C1 segment of cervical spinal cord (tissue), 14 donors: ENCODE data around the gene ANKRD12.
"Not testable (repeated sequence)": the region's sequence is repeated elsewhere in the genome, so short reads cannot be mapped to it uniquely, and the experiment has no call there.

ENCODE experiments used
- DNase-seq, 14 donors: peaks; one replicate each; lab custom pipeline; 2025; lab: John Stamatoyannopoulos, UW

ANKRD12 gene

DNA sequence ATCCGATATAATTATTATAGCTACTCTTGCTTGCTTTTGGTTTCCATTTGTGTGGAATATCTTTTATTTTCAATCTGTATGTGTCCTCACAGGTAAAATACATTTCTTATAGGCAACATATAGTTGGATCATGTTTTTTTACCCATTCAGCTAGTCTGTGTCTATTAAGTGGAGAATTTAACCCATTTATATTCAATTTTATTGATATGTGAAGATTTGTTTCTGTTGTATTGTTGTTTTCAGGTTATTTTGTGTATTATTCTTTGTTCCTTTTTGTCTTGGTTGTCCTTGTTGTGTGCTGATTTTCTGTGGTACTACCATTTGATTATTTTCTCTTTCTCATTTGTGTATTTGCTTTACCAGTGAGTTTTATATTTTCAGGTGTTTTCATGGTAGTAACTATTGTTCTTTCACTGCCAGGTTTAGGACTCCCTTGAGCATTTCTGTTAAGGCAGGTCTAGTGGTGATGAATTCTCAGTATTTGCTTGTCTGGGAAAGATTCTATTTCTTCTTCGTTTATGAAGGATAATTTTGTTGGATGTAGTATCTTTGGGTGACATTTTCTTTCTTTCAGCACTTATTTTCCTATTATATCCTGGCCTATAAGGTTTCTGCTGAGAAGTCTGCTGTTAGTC, 95.4 kb downstream of the ANKRD12 start:
- no peak for DNase-seq

- DNase-seq = no peak
These were observed 96.4 kb downstream of the ANKRD12 start for GRCh38 chr18:9232977-9233376.

DNA sequence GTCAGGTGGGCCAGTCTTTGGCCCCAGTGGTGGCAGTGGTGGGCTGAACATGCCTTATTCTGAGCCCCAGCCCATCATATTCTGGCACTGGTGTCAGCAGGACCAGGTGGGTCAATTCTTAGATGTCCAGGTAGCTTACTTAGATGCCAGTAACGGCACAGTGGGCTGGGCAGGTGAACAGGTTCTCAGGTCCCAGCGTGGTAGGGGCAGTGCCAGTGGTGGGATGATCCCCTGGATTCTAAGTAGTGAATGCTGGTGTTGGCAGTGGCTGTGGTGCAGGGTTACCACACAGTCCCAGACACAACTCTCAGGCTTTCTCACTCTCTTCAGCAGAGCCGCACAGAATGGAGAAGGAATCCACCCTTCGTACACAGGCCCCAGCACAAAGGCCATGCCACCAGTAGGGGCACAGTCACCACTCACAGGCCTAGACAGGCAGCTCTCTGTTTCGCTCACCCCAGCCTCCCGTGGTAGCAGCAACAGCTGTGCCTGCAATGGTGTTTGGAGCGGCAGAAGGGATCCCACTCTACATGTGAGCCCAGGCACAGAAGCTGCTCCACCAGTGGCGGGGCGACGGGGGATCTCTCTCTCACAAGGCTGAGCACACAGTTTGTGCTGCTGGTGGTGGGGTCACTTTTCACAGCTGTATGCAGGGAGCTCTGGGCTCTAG, 97.3 kb downstream of the ANKRD12 start:
- peak in 3 of 14 donors; percentile 2 to 8 (median 7) for DNase-seq

GRCh38 chr18:9234528-9234927, 97.9 kb downstream of the ANKRD12 start:
- no peak for DNase-seq

- DNase-seq = no peak
These were observed 101.4 kb downstream of the ANKRD12 start for GRCh38 chr18:9237981-9238380.

GRCh38 chr18:9239720-9240119, 103.1 kb downstream of the ANKRD12 start:
- no peak for DNase-seq

DNA sequence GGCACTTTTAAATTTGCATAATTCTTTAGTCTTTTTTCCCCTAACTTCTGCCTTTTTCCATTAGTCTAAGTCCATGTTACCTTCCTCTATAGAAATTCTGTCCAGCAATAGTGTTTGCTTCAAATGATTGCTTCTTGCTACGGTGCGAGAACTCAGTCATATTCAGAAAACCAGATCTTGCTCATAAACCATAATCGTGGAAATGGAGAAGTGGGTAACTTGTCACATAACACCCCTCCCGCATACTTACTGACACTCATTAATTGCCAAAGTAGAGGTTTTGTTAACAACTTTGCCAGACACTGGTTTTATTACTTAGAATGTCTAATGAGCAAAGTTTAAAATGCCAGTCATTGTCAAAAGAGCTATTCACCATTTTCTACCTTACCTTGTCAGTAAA, 103.7 kb downstream of the ANKRD12 start:
- no peak for DNase-seq

DNA sequence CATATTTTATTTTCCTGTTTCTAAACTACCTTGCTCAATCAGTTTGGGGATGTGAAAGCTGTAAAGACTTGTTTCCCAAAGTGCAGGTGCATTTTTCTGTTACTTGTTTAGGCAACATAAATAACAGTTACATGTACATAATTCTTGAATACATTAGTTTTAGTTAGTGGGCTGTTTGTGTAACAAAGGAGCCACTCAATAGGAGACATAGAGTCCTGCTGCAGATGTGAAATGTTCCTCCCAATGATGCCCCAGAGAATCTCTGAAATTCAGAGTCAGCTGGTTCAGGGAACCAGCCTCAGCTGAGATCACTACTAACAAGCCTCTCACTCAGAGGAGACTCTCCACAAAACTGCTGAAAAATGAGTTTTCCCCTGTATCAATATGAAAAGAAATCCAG, 106.4 kb downstream of the ANKRD12 start:
- DNase-seq = peak in 1 of 14 donors; percentile 10

DNA sequence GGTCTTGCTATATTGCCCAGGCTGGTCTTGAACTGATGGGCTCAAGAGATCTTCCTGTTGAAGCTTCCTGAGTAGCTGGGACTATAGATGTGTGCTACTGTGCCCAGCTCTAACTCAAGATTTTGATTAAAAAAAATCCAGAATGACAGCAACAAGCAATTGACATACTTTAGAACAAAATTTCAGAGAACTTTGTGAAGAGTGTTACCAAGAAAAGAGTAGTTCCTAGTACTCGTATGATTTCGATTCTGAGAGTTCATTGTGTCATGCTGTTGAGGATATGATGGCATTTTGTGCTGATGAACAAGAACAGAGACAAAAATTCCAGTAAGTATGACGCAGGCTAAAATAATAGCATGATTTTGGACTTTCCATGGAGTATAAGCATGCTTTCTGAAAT, 107.8 kb downstream of the ANKRD12 start:
- DNase-seq = no peak

DNA sequence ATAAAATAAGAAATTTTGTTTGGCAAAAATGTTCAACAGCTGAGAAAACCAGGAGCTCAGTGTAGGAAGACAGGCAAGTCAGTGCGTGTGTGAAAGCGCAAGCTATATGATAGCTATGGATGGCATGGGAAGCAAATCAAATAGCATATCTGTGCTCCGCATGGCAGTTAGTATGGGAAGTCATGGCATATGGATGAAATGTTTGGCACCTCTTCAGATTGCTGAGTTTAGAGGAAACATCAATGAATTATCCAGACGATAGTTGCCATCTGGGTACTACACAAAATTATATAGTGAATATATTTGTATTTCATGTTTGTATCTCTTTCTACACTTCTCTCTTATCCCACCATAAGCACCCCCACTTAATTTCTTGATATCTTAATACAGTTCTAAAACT, 112.1 kb downstream of the ANKRD12 start:
- DNase-seq = no peak

DNA sequence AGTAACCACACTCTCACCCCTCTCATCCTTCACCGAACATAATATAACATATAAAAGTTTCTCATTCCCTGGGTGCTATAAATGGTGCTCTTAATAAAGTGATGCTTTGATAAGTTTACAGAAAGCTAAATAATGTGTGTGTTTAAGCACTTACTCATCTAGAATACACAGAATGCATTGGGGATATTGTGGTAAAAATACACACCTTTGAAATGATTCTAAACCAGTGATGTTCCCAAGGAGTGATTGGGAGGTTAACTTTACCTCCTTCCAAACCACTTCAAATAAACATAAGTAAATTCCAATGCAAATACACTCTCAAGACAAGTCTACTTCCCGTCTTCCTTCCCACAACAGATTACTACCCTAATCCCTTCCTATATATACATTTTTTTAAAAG, 112.7 kb downstream of the ANKRD12 start:
- DNase-seq = no peak

DNA sequence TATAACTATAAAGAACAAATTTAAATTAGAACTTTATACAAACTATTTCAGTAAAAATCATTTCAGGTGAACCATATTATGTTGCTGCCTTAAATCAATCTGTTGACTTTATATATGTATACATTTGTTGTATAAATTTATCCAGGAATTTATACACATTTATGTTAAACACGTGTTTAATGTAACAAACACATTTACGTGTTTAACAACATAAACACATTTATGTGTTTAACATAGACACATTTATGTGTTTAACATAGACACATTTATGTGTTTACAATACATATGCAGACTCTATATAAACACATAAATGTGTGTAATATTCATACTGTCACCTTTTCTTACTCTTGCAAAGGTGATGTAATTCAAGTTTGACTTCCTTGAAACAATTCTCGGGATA, 122.6 kb downstream of the ANKRD12 start:
- DNase-seq = no peak

- DNase-seq = peak in 1 of 14 donors; percentile 22
These were observed 124.1 kb downstream of the ANKRD12 start for GRCh38 chr18:9260388-9261380.

DNA sequence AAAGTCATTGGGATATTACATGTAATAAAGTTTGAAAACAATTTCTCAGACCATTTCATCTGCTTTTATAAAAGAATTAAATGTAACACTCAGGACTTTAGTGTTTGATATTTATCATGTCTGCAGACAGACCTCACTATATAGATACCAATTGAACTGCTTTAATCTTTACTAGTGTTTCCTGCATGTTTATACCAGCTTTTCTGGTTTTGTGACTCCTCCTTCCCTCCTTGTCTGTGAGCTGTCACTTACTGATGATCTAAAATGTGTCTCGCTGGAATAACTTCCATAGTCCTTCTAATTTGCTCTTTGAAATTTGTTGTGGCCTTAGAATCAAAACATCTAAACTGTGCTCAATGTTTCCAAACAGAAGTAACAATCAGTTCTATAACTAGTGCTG, 126.7 kb downstream of the ANKRD12 start:
- no peak for DNase-seq

DNA sequence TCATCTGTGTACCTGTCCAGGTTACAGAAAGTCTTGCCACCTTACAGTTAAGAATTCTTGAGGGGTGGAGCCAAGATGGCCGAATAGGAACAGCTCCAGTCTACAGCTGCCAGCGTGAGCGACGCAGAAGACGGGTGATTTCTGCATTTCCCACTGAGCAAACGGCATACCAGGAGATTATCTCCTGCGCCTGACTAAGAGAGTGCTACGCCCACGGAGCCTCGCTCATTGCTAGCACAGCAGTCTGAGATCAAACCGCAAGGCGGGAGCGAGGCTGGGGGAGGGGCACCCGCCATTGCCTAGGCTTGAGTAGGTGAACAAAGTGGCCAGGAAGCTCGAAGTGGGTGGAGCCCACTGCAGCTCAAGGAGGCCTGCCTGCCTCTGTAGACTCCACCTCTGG, 128.2 kb downstream of the ANKRD12 start:
- DNase-seq = not testable (repeated sequence)

DNA sequence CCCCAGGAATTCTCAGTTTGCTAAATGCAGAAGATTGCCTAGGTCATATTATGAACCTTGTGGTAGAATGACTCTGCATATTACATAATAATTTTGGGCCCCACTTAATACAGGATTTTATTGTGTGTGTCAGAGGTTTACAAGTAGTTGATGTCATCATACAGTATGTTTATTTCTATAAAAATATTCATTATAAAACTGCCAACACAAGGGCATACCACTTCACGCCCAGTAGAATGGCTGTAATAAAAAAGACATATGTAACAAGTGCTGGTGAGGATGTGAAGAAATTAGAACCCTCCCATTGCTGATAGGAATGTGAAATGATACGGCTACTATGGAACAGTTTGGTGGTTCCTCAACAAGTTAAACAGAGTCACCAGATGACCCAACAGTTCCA, 136.6 kb downstream of the ANKRD12 start:
- DNase-seq = no peak

DNA sequence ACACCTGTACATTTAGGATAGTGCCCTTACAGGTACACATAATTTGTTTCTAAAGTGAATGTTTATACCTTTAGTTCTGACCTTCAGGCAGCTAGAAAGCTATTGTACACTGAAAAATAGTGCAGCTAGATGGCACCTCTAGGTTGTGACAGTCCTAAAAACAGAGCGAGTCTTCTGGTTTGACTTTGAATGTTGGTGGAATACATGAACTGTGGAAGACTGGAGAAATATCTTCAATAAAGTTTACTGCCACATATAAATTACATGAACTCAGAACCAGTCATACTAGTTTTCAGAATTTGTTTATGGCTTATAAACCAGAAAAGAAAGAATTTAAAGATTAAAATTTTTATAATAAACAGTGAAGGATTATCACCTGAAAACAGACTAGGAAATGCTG, 139.3 kb downstream of the ANKRD12 start:
- no peak for DNase-seq

DNA sequence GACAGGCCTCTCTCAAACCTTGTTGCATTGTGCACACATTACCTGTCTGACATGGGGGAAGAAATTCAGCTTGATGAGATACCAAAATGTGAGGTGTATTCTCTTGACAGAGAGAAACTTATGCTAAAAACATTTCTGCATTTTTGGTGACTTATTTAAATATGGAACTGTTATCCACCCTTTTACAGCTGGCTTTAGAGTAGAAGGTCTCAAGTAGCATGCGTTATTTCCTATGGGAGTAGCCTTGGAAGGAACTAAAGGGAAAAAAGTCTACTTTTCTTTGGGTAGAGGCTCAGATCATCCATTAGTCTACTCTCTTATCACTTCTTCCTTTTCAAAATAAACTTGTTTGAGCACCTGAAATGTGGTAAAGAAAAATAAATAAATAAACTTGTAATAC, 141.4 kb downstream of the ANKRD12 start:
- no peak for DNase-seq

DNA sequence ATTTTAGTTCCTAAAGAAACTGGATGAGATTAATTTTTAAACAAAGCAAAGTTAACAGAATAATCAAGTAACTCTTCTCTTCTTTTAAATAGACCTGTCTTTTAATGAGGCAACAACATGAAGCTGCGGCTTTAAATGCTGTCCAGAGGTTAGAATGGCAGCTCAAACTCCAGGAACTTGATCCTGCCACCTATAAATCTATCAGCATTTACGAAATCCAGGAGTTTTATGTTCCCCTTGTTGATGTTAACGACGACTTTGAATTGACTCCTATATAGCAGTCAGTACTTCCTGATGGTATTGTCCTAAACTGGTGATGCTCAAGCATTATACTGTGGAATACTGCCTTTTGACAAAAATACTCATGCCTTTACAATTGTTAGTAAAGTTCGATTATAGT, 144.3 kb downstream of the ANKRD12 start:
- no peak for DNase-seq

DNA sequence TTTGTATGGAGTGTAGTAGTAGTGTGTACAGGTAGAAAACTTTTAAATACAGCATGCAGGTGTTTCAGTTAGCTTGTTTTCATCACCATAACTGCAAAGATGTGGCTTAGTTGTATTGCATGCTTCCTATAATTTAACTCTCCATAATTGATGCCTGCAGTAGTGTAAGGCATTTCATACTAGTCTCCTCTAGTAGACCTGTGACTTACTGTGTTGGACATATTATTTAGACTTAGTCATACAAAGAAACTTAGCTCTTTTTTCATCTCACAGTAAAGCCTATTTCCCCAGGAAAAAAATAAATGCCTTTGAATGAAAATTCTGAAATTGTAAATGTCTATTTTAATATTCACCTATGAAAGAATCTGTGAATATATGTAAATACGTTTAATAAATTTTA, 145.2 kb downstream of the ANKRD12 start:
- no peak for DNase-seq

DNA sequence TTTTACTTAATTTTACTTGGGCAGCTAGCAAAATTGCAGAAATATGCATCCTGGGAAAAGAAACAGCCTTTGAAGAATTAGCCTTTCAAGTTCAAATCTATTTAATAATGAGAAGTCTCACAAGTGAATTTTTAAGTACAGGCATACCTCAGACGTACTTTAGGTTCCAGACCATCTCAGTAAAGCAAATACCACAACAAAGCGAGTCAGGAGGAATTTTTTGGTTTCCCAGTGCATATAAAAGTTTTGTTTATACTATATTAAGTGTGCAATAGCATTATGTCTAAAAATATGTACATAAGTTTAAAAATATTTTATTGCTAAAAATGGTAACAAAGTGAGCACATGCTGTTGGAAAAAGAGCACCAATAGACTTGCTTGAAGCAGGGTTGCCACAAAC, 147.2 kb downstream of the ANKRD12 start:
- DNase-seq = no peak

DNA sequence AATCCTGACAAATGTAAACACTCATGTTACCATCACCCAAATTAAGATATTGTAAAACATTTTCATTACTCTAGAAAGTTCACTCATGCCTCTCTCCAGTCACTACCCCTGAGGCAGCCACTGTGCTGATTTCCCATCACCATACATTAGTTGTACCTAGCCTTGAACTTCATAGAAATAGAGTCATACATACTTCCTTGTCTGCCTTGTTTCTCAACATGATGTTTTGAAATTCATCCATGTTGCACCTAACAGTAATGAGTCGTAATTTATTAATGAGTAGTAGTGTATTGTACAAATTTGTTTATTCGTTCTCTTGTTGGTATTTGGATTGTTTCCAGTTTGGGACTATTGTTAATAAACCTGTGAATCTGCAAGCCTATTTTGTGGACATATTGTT, 149.0 kb downstream of the ANKRD12 start:
- no peak for DNase-seq
